GM21526 (cell line): Measurements from ENCODE around the gene SLC19A3.
"Not testable (repeated sequence)": the region's sequence is repeated elsewhere in the genome, so short reads cannot be mapped to it uniquely, and the experiment has no call there.

ENCODE experiments used
- ATAC-seq: cut with Tn5 transposase; IDR thresholded peaks from one replicate; pipeline ENCODE4 v1.9.1; 2021; ENCODE audit warnings: moderate library complexity; ENCODE audit not compliant: unreplicated experiment, low FRiP score

Gene SLC19A3

GRCh38 chr2:227717687-227718567 is at the start of gene SLC19A3:
Gene SLC19A3 (minus strand): TSS chr2:227718028. CDS start chr2:227702318, 15,710 bp downstream.
- no peak for ATAC-seq

- ATAC-seq: peak; percentile 98
Measured at GRCh38 chr2:227766373-227766883, 48.6 kb upstream of the SLC19A3 start.

GRCh38 chr2:227765788-227766372 is 48.1 kb upstream of the SLC19A3 start:
- peak; percentile 17 for ATAC-seq

- no peak for ATAC-seq
Measured at GRCh38 chr2:227761740-227762476, 44.1 kb upstream of the SLC19A3 start.

GRCh38 chr2:227759411-227760118 is 41.7 kb upstream of the SLC19A3 start:
- no peak for ATAC-seq

GRCh38 chr2:227756261-227756660 is 38.4 kb upstream of the SLC19A3 start:
- not testable (repeated sequence) for ATAC-seq

- no peak for ATAC-seq
Measured at GRCh38 chr2:227748079-227748478, 30.3 kb upstream of the SLC19A3 start.

- no peak for ATAC-seq
Measured at GRCh38 chr2:227745594-227745993, 27.8 kb upstream of the SLC19A3 start, which contains the start of gene SCYGR8. Gene SCYGR8 (plus strand): TSS chr2:227745894. CDS start chr2:227745894, 0 bp downstream.

- ATAC-seq: not testable (repeated sequence)
Measured at GRCh38 chr2:227740705-227741104, 22.9 kb upstream of the SLC19A3 start.

GRCh38 chr2:227739351-227739750 is 21.5 kb upstream of the SLC19A3 start:
- no peak for ATAC-seq

GRCh38 chr2:227728035-227728434 is 10.2 kb upstream of the SLC19A3 start, which contains the start of gene SCYGR7:
Gene SCYGR7 (plus strand): TSS chr2:227728335. CDS start chr2:227728335, 0 bp downstream.
- ATAC-seq: no peak

- ATAC-seq: no peak
Measured at GRCh38 chr2:227724394-227725039, 6.7 kb upstream of the SLC19A3 start, which contains the start of gene SCYGR6. Gene SCYGR6 (minus strand): TSS chr2:227724757. CDS start chr2:227724757, 0 bp downstream.

GRCh38 chr2:227722821-227723220 is 5.0 kb upstream of the SLC19A3 start:
- not testable (repeated sequence) for ATAC-seq

- ATAC-seq: no peak
Measured at GRCh38 chr2:227720680-227721079, 2.9 kb upstream of the SLC19A3 start.

- ATAC-seq: no peak
Measured at GRCh38 chr2:227719641-227720040, 1.8 kb upstream of the SLC19A3 start.

GRCh38 chr2:227716501-227716900 is 1.3 kb downstream of the SLC19A3 start:
- ATAC-seq: no peak

GRCh38 chr2:227713291-227713690 is 4.5 kb downstream of the SLC19A3 start:
- ATAC-seq: no peak

GRCh38 chr2:227710986-227711385 is 6.8 kb downstream of the SLC19A3 start:
- no peak for ATAC-seq

GRCh38 chr2:227707390-227707789 is 10.4 kb downstream of the SLC19A3 start:
- no peak for ATAC-seq
